ENCODE data around the gene TIMP4. TPM values are rescaled to one million over a fixed set of nuclear protein-coding genes. Genes with fewer than 3 reads are reported as not detected.

TIMP4 gene
- total RNA-seq, 2 donors from 2014 or later: not detected

DNA sequence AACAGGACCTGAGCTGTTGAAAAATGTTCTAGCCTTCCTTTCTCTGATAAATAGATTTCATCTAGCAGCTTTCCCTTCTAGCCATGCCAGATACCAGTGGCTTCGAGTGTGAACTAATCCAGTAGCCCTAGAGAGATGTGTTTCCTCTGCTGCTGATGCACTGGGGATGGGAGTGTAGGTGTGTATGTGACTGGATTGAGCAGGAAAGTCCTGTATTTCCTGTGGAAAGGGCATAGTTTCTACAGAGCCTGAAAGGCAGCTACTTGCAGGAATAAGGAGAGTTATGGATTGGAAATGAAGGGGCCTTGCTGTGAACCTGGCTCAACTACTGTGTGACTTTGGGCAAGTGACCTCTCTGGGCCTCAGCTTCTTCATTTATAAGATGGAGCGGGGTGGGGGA lies 8.6 kb downstream of the TIMP4 start:
- Mint-ChIP-seq H3K4me3 (no peak overlapping the region), H3K27ac (no peak overlapping the region), H3K36me3 (ENCODE audit: low read depth) (peaks cover 5% of the 10 kb centered on the region), H3K4me1 (no peaks in the 10 kb centered on the region), H3K27me3 (peaks cover 8% of the 10 kb centered on the region)
- DNase-seq: no peak
- no peak for ATAC-seq
- H3K9me3 ChIP-seq (ENCODE audit: control insufficient read depth, low read length, poor library complexity, severe bottlenecking): no peaks in the 10 kb centered on the region

DNA sequence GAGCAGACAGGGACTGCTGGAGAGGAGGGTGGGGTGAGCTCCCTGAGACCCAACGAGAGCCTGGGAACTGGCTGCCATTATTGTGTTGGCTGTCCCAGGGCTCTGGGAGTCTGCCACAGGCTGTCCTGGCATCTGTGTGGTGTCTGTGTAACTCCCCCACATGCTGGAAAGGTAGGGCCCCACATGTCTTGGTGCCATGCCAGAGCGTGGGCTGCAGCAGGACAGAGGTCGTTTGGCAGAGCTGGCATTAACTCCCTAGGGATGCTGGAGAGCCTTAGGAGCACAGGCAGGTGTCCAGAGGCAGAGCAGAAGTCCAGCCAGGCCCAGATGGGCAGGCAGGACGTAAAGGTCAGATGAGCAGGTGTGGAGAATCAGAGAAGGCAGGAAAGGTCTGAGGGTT lies 9.7 kb downstream of the TIMP4 start:
- H3K36me3 Mint-ChIP-seq (ENCODE audit: low read depth): peaks cover 5% of the 10 kb centered on the region

DNA sequence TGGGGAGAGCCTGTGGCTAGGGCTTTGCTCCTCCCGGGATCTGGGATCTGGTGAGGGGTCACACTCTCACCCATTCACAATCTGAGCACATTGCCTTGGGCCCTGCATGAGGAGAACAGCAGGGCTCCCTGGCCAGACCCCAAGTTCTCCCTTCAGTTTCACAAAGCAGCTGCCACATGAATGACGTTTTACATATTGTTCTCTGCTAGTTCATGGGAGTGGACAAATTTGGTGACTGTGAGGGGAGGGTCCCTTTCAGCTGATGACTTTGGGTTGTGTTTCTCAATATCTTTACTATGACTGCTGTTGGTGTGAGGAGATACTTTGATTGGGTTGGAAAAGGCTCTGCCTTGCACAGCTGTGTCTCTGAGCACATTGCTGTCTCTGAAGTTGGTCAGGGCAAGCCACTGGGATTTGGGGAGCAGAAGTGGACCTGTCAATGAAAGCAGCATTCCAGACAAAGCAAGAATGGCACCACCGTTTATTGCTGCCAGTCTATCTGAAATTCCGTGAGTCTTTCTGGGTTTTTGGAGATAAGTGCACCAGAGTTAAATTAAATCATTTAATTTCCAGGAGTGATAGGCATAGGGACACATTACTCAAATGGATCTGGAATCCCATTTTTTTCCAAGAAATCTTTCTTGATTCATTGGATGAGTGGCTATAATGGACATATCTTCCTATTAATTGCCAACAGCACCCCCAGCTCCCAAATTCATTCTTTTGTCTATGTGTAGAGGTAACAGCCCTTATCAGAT lies 10.3 kb downstream of the TIMP4 start:
- peaks cover 5% of the 10 kb centered on the region for H3K36me3 Mint-ChIP-seq (ENCODE audit: low read depth)
- H3K27me3 Mint-ChIP-seq: peaks cover 13% of the 10 kb centered on the region
- ATAC-seq: no peak
- no peaks in the 10 kb centered on the region for H3K4me1 Mint-ChIP-seq
- H3K9me3 ChIP-seq (ENCODE audit: control insufficient read depth, low read length, poor library complexity, severe bottlenecking): no peaks in the 10 kb centered on the region
- H3K27ac Mint-ChIP-seq: no peak overlapping the region
- no peak for DNase-seq
- no peak overlapping the region for H3K4me3 Mint-ChIP-seq

More for the DNA sequence above, 9.7 kb downstream of the TIMP4 start:
- no peaks in the 10 kb centered on the region for H3K9me3 ChIP-seq (ENCODE audit: control insufficient read depth, low read length, poor library complexity, severe bottlenecking)
- DNase-seq (no peak), ATAC-seq (no peak)
- peaks cover 9% of the 10 kb centered on the region for H3K27me3 Mint-ChIP-seq
- no peaks in the 10 kb centered on the region for H3K4me1 Mint-ChIP-seq
- H3K27ac Mint-ChIP-seq: no peak overlapping the region
- H3K4me3 Mint-ChIP-seq: no peak overlapping the region

DNA sequence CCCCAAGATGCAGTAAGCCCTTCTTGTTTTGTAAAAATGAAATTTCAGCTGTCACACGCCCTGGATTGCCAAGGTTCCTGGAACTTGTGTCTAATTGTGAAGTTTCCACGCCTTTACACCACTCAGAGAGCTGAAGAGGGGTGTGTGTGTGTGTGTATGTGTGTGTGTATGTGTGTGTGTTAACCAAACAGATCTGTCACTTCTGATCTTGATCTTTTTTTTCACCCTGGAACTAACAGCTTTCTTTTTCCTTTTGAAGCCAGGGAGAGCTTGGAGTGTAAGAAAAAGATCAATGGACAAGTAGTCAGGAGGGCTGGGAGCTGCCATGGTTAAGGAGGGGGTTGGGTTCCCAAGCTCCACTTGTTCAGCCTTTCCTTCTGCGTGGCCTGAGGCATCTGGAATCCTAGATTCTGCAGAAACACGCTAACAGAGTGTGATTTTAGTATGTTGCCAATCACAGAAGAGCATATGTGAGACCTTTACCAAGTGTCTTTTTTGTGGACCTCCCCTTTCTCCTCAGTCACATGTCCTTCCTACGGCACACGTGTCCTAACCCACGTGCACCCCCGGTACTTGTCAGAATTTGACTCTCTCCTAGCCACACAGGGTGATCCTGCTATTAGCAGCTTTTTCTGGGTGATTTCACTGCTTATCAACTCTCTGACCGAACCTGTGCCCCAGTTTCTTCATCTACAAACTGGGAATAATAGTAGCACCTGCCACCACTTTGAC lies 11.5 kb downstream of the TIMP4 start:
- Mint-ChIP-seq H3K36me3 (ENCODE audit: low read depth) (peaks cover 5% of the 10 kb centered on the region), H3K27ac (no peak overlapping the region), H3K27me3 (peaks cover 17% of the 10 kb centered on the region), H3K4me1 (no peaks in the 10 kb centered on the region), H3K4me3 (no peak overlapping the region)
- H3K9me3 ChIP-seq (ENCODE audit: control insufficient read depth, low read length, poor library complexity, severe bottlenecking): no peaks in the 10 kb centered on the region
- no peak for ATAC-seq
- DNase-seq: no peak

DNA sequence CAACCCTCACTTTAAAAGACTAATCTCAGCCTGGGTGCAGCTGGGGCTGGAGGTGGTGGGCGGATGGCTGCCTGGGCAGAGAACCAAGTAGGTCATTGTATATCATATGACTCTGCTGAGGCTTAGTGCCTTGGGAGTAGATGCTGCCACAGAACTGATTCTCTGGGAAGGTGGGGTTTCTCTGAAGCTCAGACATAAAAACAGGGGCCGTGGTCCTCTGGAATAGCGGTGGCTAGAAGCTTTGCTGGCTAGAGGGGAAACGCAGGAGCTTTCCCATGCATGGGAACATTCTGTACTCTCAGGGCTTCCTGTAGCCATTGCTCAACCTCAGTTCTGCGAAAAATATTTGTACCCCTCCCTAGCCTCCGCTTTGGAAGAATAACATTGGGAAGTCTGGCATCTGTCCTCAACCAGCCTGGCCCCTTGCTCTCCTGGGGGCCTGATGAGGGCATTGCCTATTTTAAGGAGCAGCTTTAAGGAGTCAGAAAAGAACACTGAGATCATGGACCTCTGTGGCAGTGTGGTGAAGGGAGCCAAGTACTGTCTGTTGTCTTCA lies 14.7 kb downstream of the TIMP4 start:
- DNase-seq (no peak), ATAC-seq (no peak)
- H3K27me3 Mint-ChIP-seq: peaks cover 12% of the 10 kb centered on the region
- H3K27ac Mint-ChIP-seq: no peak overlapping the region
- peaks cover 2% of the 10 kb centered on the region for H3K36me3 Mint-ChIP-seq (ENCODE audit: low read depth)
- H3K4me1 Mint-ChIP-seq: no peaks in the 10 kb centered on the region
- no peaks in the 10 kb centered on the region for H3K9me3 ChIP-seq (ENCODE audit: control insufficient read depth, low read length, poor library complexity, severe bottlenecking)
- H3K4me3 Mint-ChIP-seq: no peak overlapping the region

DNA sequence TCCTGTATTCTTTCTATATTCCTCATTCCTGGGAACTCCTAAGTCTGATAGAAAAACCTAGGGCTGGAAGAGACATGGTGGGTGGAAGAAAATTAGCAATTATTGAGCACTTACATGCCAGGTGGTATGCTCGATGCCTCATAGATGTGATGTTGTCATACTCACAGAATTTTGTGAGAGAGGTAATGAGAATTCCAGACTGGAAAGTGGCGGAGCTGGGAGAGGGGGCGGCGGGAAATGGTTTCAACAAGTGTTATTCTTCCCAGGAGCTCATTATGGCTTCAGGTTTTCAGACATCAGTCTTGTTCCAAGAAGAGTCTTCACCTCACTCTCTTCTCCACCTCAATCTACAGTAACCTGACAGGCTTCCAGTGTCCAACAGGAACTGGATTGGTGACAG lies 16.2 kb downstream of the TIMP4 start:
- no peaks in the 10 kb centered on the region for H3K4me1 Mint-ChIP-seq
- H3K27ac Mint-ChIP-seq: no peak overlapping the region
- no peaks in the 10 kb centered on the region for H3K36me3 Mint-ChIP-seq (ENCODE audit: low read depth)
- H3K9me3 ChIP-seq (ENCODE audit: control insufficient read depth, low read length, poor library complexity, severe bottlenecking): no peaks in the 10 kb centered on the region
- H3K4me3 Mint-ChIP-seq: no peak overlapping the region
- H3K27me3 Mint-ChIP-seq: peaks cover 9% of the 10 kb centered on the region
- DNase-seq (no peak), ATAC-seq (no peak)

DNA sequence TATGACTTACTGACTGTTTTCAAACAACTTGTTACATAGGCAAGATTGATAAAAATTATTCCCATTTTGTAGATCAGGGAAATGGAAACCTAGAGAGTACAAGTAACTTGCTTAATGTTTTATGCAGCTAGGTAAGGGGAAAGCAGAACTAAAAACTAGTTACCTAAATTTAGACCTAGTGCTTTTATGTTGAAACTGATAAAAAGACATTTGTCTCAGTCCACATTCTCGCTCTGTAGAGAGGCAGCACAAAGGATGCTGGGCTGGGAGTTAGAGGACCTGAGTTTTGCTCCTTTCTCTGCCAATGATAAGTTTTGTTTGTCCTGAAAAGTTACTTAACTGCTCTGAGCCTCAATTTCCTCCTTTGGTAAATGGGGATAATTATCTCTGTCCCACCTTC lies 17.4 kb downstream of the TIMP4 start:
- H3K27ac Mint-ChIP-seq: no peak overlapping the region
- H3K36me3 Mint-ChIP-seq (ENCODE audit: low read depth): no peaks in the 10 kb centered on the region
- H3K4me1 Mint-ChIP-seq: no peaks in the 10 kb centered on the region
- no peak for ATAC-seq
- DNase-seq: no peak
- no peaks in the 10 kb centered on the region for H3K9me3 ChIP-seq (ENCODE audit: control insufficient read depth, low read length, poor library complexity, severe bottlenecking)
- peaks cover 9% of the 10 kb centered on the region for H3K27me3 Mint-ChIP-seq
- no peak overlapping the region for H3K4me3 Mint-ChIP-seq

DNA sequence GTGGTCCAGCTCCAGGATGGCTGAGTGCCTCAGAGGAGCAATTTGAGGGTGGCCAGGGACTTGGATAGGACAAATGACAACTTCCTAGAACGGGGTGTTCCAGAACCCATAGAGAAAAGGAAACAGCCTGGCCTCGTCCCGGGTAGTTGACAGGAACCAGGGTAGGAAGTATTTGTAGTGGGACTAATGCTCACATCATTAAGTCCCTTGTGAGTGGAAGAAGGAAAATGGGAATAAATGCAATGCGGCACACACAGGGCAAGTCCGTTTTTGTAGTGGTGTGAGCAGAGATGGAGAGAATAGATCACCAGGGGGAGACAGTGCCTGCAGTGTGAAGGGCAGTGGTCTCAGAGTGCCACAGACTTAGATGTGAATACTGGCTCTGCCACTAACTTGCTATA lies 19.6 kb downstream of the TIMP4 start:
- Mint-ChIP-seq H3K4me1 (no peaks in the 10 kb centered on the region), H3K36me3 (ENCODE audit: low read depth) (no peaks in the 10 kb centered on the region), H3K27me3 (peaks cover 15% of the 10 kb centered on the region), H3K4me3 (no peak overlapping the region), H3K27ac (no peak overlapping the region)
- no peak for ATAC-seq
- no peak for DNase-seq
- H3K9me3 ChIP-seq (ENCODE audit: control insufficient read depth, low read length, poor library complexity, severe bottlenecking): no peaks in the 10 kb centered on the region

DNA sequence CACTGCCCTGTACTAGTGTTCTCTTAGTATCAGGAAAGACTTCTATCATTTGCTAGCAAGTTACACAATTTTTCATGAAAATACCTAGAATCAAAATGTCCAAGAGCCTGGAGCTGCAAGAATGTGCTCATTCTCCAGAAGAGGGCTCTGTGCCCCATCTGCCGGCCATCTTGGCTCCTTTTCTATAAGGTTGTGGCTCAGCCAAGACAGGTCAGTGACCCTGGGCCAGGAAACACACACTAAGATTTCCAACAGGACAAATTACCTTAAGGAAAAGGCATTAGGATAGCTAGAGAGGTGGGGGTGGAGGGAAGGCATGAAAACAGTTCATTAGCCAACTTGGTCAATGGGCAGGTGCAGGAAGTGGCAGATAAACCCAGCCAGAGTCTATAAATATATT lies 20.7 kb downstream of the TIMP4 start:
- Mint-ChIP-seq H3K27ac (no peak overlapping the region), H3K27me3 (peaks cover 20% of the 10 kb centered on the region), H3K4me3 (no peak overlapping the region), H3K36me3 (ENCODE audit: low read depth) (no peaks in the 10 kb centered on the region), H3K4me1 (no peaks in the 10 kb centered on the region)
- ATAC-seq: no peak
- no peak for DNase-seq
- no peaks in the 10 kb centered on the region for H3K9me3 ChIP-seq (ENCODE audit: control insufficient read depth, low read length, poor library complexity, severe bottlenecking)

DNA sequence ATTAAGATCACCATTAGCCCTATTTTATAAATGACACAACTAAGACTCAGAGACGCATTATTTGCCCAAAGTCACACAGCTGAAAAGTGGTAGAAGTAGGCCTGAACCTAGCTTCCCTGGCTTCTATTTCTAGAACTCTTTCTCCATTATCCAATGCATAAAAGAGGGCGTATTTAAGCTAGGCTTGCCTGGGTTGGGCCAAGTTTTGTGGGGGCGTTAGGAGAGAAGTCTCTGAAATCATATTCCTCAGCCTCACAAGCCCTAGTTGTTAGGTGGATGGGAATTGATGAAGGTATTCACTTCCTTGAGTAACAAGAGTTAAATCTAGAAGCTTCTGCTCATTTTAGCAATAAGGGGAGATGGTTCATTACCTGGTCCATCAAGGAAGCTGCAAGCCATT lies 22.3 kb downstream of the TIMP4 start:
- Mint-ChIP-seq H3K27me3 (peaks cover 27% of the 10 kb centered on the region), H3K4me3 (no peak overlapping the region), H3K27ac (no peak overlapping the region), H3K4me1 (no peaks in the 10 kb centered on the region), H3K36me3 (ENCODE audit: low read depth) (no peaks in the 10 kb centered on the region)
- DNase-seq: no peak
- ATAC-seq: no peak
- H3K9me3 ChIP-seq (ENCODE audit: control insufficient read depth, low read length, poor library complexity, severe bottlenecking): no peaks in the 10 kb centered on the region

DNA sequence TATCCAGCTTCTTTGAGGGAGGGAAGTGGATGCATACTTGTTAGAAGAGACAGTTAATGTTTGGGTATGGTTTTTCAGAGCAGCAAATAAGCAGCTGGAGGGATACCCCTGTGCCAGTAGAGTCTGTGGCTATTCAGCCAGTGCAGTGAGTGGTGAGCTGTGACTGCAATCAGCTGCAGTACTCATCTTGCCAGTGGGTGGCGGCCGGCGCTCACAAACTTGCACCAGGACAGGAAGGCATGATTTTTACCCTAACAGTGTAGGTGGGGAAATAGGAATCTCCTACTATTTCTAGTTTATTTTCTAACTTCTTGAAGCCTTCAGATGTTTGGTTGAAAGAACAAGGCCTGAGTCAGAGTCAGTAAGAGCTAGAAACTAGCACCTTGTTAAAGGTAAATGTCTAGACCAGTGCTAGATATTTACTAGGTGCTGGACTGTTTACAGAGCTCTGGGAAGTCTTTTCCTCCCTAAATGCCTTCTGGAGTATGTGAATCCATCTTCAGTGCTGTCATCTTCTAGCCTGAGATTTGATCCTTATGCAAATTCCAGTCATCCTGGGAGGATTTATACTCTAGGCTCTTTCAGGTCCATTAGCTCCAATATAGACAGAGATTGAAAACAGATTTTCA lies 23.6 kb downstream of the TIMP4 start:
- Mint-ChIP-seq H3K27ac (no peak overlapping the region), H3K4me3 (no peak overlapping the region), H3K4me1 (no peaks in the 10 kb centered on the region), H3K27me3 (peaks cover 34% of the 10 kb centered on the region), H3K36me3 (ENCODE audit: low read depth) (no peaks in the 10 kb centered on the region)
- H3K9me3 ChIP-seq (ENCODE audit: control insufficient read depth, low read length, poor library complexity, severe bottlenecking): no peaks in the 10 kb centered on the region
- DNase-seq (peak; percentile 39 to 58 (median 40)), ATAC-seq (peak; percentile 87)

DNA sequence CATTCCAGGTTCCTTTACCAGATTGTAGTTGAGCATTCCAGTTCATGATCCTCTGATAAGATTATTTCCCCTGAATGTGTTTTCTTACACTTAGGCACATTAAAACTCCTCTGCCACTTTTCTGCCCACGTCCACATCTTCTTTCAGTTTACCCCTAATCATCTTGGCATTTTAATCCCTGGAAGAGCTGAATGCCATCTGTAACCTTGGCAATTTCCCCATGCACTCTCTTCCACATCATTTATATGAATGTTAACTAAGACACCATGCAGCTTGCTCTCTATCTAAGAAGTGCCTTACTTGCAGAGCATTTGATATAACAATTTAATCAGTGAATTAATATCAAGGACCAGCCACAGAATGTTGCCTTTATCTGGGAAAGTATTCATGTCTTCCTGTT lies 25.8 kb downstream of the TIMP4 start:
- DNase-seq (no peak), ATAC-seq (no peak)
- no peaks in the 10 kb centered on the region for H3K4me1 Mint-ChIP-seq
- no peak overlapping the region for H3K4me3 Mint-ChIP-seq
- H3K27me3 Mint-ChIP-seq: peaks cover 47% of the 10 kb centered on the region
- no peaks in the 10 kb centered on the region for H3K36me3 Mint-ChIP-seq (ENCODE audit: low read depth)
- H3K27ac Mint-ChIP-seq: no peak overlapping the region
- H3K9me3 ChIP-seq (ENCODE audit: control insufficient read depth, low read length, poor library complexity, severe bottlenecking): no peaks in the 10 kb centered on the region

DNA sequence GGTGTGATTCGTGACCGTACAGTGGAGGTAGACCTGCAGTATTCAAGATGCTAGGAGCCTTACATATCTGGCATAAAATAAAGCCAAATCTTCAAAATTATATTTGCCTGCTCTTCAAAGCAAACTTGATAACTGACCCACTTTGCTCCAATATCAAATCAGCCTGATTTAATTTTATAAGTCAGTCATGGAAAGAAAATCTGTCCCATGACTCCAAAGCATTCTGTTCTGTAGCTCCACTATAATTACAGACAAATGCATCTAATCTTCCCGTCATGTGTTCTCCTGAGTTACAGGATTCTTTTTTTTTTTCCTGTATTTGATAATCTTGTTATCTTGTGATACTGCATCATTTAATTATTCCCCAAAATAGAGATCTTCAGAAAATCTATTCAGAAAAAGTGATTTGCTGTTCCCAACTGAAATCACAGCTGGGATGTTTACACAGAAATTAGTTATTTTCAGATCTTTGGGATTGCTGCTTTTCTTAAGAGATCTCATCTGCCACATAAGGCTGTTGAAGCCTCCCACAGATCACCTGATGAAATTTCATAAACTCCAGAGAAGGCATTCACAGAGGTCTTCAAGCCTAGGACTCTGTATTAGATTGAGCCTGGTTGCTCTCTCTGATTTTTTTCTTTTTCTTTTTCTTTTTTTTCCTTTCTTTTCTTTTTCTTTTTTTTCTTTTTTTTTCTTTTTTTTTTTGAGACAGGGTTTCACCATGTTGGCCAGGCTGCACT lies 27.2 kb downstream of the TIMP4 start:
- Mint-ChIP-seq H3K4me3 (no peak overlapping the region), H3K36me3 (ENCODE audit: low read depth) (no peaks in the 10 kb centered on the region), H3K27ac (no peak overlapping the region), H3K27me3 (peaks cover 50% of the 10 kb centered on the region), H3K4me1 (no peaks in the 10 kb centered on the region)
- DNase-seq (no peak), ATAC-seq (no peak)
- no peaks in the 10 kb centered on the region for H3K9me3 ChIP-seq (ENCODE audit: control insufficient read depth, low read length, poor library complexity, severe bottlenecking)
